Tibial artery (tissue), 4 donors: ENCODE data around the gene MAEA.
A peak's percentile ranks its signal among the peaks of the same experiment; 100 is the strongest.

ENCODE experiments used
- DNase-seq, 2 donors: peaks; one replicate each; pipeline ENCODE4 v3.0.0-alpha.2; 2019
- H3K27ac ChIP-seq, 2 donors: fragments of 200-600 bp; sonication (generic) in 1 of 2; 1 replicate in 1 of 2; 2 replicates in 1 of 2; pipeline ENCODE4 v1.5.1; 2018 to 2019; ENCODE audit warnings: mild to moderate bottlenecking in 1 of 2
- H3K27me3 ChIP-seq, 2 donors: fragments of 200-600 bp; sonication (generic) in 1 of 2; one replicate each; pipeline versions ENCODE4 v1.5.1 to v1.6.0; 2016 to 2019
- H3K36me3 ChIP-seq, 3 donors: fragments of 200-600 bp; sonication (generic) in 2 of 3; one replicate each; pipeline ENCODE4 v1.5.1; 2016 to 2019; ENCODE audit warnings: mild to moderate bottlenecking in 2 of 3
- H3K4me1 ChIP-seq, 4 donors: fragments of 200-600 bp; sonication (generic) in 2 of 4; 1 replicate in 3 of 4; 2 replicates in 1 of 4; pipeline ENCODE4 v1.5.1; 2016 to 2019
- H3K4me3 ChIP-seq, 2 donors: fragments of 200-600 bp; sonication (generic) in 1 of 2; 1 replicate in 1 of 2; 2 replicates in 1 of 2; pipeline ENCODE4 v1.5.1; 2018 to 2019; ENCODE audit warnings: mild to moderate bottlenecking in 2 of 2
- H3K9me3 ChIP-seq, 3 donors: fragments of 200-600 bp; sonication (generic) in 1 of 3; one replicate each; pipeline ENCODE4 v1.5.1; 2016 to 2019
- CTCF ChIP-seq, 2 experiments: fragments of 200-600 bp in 1 of 2; fragments of 450-650 bp in 1 of 2; IDR thresholded peaks; one replicate each; pipeline ENCODE4 v1.5.1; 2017 to 2019; ENCODE audit warnings: antibody characterized with exemption in 2 of 2, mild to moderate bottlenecking in 1 of 2, moderate library complexity in 1 of 2
- intact Hi-C: fragments of 100-400 bp; cut with DNase I; formaldehyde crosslinking; loops from one replicate; pipeline ENCODE4 v1.15.0; 2023; ENCODE audit warnings: low total_unique reads

Gene MAEA

DNA sequence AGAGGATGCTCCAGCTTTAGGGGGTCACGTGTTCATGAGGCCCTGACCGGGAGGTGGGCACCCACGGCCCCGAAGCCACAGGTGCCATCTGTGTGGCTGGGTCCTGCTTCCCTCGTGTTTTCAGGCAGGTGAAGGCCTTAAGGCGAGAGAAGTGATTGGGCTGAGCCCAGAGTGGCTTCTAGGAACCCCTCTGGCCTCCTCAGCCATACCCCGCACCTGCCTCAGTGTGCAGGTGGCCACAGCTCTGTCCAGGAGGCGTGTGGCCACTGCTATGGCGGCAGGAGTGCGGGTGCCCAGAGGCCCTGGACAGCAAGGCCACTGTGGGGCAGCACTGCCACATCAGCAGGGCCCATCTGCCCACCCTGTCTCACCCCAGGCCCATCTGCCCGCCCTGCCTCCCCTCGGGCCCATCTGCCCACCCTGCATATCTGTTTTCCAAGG, 91.5 kb downstream of the MAEA start:
- Histone ChIP-seq H3K4me3 (no peak overlapping the region), H3K36me3 (peaks cover 36 to 98% (median 52%) of the 10 kb centered on the region in 3 donors), H3K27ac (no peak overlapping the region), H3K9me3 (no peaks in the 10 kb centered on the region), H3K27me3 (no peaks in the 10 kb centered on the region), H3K4me1 (no peaks in the 10 kb centered on the region)
- intact Hi-C loops = no loop called here
- TF ChIP-seq CTCF (IDR thresholded peaks at IDR 0.05) = no peak
- peak in 1 of 2 donors; percentile 46 for DNase-seq

DNA sequence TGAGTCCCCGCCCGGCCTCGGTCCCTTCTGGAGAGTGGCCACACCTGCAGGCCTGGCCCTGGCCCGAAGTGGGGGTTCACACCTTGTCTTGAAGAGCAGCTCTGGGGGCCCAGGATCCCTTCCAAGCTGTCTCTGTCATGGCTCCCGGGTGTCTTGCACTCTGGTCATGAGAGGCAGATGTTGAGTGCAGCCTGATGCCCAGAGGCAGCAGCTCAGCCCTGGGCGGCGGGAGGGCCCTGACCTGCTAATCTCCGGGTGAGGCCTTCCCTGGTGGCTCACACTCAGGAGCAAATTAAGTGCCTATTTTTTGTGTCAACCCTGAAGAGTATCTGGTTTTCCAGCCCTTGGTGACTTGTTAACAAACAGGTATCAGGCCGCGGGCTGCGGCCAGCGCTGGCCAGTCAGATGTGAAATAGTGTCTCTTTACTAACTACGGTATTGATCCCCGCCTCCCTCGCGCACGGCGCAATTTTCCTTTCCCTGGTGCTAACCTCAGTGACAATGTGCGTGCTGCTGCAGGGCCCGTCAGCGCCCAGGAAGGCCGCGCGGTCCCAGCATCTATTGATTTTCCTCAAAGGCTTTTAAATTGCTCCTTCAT, 92.4 kb downstream of the MAEA start:
- Histone ChIP-seq H3K4me1 (no peaks in the 10 kb centered on the region), H3K27me3 (no peaks in the 10 kb centered on the region), H3K4me3 (no peak overlapping the region), H3K27ac (no peak overlapping the region), H3K9me3 (no peaks in the 10 kb centered on the region), H3K36me3 (peaks cover 37 to 98% (median 52%) of the 10 kb centered on the region in 3 donors)
- no peak for TF ChIP-seq CTCF (IDR thresholded peaks at IDR 0.05)
- DNase-seq = peak in 1 of 2 donors; percentile 51
- intact Hi-C loops = no loop called here

GRCh38 chr4:1382776-1383727, 93.4 kb downstream of the MAEA start:
- TF ChIP-seq CTCF (IDR thresholded peaks at IDR 0.05) = no peak
- H3K4me3 ChIP-seq = no peak overlapping the region
- intact Hi-C loops = no loop called here
- H3K27ac ChIP-seq = no peak overlapping the region
- no peaks in the 10 kb centered on the region for H3K9me3 ChIP-seq
- no peaks in the 10 kb centered on the region for H3K4me1 ChIP-seq
- H3K36me3 ChIP-seq = peaks cover 47 to 95% (median 55%) of the 10 kb centered on the region in 3 donors
- H3K27me3 ChIP-seq = no peaks in the 10 kb centered on the region
- DNase-seq = peak in 1 of 2 donors; percentile 62

- no peak for TF ChIP-seq CTCF (IDR thresholded peaks at IDR 0.05)
- Histone ChIP-seq H3K27ac (no peak overlapping the region), H3K27me3 (no peaks in the 10 kb centered on the region), H3K4me3 (no peak overlapping the region), H3K36me3 (peaks cover 56 to 95% (median 60%) of the 10 kb centered on the region in 3 donors), H3K9me3 (peaks cover 0 to 7% (median 4%) of the 10 kb centered on the region in 3 donors), H3K4me1 (no peaks in the 10 kb centered on the region)
- intact Hi-C loops = no loop called here
- DNase-seq = peak in 1 of 2 donors; percentile 56
These were observed 94.3 kb downstream of the MAEA start for GRCh38 chr4:1383728-1384591.

GRCh38 chr4:1384675-1385372, 95.1 kb downstream of the MAEA start:
- H3K27me3 ChIP-seq = no peaks in the 10 kb centered on the region
- H3K9me3 ChIP-seq = peaks cover 0 to 9% (median 7%) of the 10 kb centered on the region in 3 donors
- H3K4me3 ChIP-seq = no peak overlapping the region
- no peak for TF ChIP-seq CTCF (IDR thresholded peaks at IDR 0.05)
- H3K4me1 ChIP-seq = no peaks in the 10 kb centered on the region
- intact Hi-C loops = no loop called here
- H3K36me3 ChIP-seq = peaks cover 61 to 94% (median 62%) of the 10 kb centered on the region in 3 donors
- no peak for DNase-seq
- no peak overlapping the region for H3K27ac ChIP-seq
